Fibroblast of the conjunctiva (primary cell): Measurements from ENCODE around the gene LYRM1.
"Not testable (repeated sequence)": the region's sequence is repeated elsewhere in the genome, so short reads cannot be mapped to it uniquely, and the experiment has no call there.

Experiments used
- DNase-seq: peaks from one replicate; pipeline ENCODE4 v3.0.0-alpha.2; 2010; ENCODE audit warnings: low read depth

Gene LYRM1, protein sequence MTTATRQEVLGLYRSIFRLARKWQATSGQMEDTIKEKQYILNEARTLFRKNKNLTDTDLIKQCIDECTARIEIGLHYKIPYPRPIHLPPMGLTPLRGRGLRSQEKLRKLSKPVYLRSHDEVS

DNA sequence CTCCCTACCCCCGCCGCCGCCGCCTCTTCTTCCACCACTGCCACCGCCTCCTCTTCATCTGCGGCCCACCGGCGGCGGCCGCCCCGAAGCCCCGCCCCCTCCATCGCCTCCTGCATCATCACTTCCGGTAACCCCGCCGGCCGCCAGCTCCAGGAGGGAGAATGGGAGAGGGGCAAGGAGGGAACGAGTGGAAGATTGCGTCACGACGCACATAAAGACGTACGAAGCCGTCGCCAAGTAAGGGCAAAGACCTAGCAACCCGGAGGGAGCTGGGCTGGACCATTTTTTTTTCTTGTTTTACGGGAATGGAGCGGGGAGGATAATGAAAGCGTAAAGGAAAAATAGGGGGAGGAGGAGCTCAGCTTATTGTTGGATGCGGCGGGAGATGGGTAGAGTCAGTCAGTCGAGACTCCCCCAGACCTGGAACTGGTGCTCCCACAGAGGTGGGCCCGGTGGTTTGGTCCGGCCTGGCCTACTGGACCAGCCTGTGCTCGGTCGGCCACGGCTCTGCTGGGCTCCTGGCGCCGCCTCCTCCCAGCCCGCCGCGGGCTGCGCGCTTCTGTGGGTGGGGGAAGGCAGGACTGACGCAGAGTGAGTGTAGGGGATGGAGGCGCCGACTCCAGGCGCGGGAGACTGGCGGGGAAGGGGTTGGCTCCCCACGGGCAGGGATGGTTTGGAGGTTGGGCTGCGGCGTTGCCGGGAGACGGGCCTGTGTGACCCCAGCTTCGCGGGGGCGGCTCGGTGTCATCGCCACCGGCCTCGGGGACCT is at the start of gene LYRM1, which contains the start of gene DCUN1D3:
Gene LYRM1, plus strand, starts transcription at position 473 of the 769 bp plus-strand sequence. CDS start 14,785 bp downstream, outside the sequence.
Gene DCUN1D3, minus strand, starts transcription at position 60 of the 769 bp plus-strand sequence. CDS start 37,820 bp downstream, outside the sequence.
- peak; percentile 99 for DNase-seq

DNA sequence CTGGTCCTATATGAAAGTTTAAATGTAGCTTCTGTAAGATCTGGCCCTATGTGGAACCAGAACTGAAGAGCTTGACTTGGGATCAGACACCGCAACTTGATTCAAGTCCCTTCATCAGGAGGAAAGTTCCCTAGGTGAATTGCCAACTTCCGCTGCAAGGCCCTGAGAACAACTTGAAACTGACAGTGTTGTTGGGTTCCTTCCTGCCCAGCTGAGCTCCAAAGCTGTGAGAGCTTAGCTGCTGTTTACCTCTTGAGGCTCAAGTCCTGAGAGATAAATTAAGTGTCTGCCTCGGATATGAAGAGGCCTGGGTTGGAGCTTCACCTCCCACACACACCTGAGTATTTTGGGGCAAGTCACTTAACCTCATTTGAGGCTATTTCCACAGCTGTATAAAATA is 49.6 kb upstream of the LYRM1 start:
- DNase-seq = no peak

DNA sequence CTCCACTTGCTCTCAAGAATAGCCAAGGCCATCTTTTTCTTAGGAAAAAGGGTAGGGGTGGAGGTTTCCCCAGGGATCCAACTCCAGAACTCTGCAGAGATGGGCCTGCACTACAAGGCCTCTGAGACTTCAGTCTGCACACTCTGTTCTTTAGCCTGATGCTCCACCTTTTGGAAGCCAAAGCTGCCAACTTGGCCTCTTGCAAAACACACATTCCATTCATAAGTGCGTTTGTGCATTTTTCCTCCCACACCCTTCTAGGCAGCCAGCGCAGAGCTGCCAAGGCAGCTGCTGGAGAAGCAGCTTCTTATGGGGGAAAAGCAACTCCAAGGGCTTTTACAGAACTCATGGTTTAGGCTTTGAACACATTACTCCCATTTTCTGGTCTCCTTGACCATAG is 49.0 kb upstream of the LYRM1 start:
- peak; percentile 97 for DNase-seq

DNA sequence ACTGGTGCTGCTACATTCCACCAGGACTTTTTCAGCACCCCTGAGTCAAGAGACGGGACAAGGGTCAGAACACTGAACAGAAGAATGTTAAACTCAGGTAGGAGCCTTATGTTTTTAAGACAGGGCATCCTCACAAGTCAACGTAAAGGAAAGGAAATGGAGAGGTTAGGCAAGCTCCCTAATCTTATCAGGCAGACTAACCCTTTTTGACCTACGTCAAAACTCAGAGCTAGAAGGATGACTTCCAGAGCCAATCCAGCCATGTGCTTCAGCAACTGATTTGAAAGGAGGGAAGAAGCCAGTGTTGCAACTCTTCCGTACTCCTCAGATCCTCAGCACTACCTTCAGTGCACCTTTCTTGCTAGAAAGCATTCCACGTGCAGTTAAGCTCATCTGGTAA is 47.4 kb upstream of the LYRM1 start:
- no peak for DNase-seq

DNA sequence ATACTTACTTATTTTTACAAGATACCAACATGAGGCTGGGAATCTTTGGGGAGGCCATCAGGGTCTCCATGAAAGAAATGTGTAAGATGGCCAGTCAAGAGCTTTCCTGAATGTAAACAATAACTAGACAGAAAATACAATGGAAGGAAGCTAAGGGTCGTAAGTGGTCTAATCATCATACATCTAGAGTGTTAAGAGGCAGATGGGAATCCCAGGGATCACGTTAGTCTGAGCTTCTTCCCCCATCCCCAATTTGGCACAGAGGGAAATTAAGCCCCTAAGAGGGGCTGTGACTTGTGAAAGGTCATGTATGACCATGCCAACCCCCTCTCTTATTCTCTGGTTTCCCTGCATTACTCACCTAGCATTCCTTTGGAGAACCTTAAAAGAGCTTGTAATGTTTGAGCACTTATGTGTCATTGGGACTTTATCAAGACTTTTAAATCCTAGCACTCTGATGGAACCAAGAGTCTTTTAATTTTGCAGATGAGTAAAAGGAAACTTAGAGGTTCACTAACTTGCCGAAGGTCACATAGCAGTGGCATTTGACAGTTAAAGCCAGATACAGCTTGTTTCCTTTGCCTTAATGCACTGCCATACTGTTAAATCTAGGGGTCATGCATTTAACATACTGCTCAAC is 46.5 kb upstream of the LYRM1 start:
- DNase-seq = no peak

DNA sequence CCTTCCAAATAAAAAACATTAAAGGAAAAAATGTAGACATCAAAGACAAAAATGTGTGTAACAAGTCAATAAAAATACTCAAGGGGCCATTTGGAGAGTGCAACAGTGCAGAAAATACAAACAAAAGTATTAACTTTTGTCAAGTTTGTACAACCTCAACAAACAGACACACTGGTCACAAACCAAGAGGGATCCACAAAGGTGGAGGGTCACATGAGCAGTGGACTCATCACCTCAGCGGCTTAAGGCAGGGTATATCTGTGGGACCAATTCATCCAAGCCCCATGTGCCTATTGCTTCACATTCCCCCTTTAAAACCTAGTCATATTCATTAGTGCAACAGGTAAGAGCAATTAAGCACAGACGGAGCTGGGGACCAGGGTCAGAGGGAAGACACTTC is 45.6 kb upstream of the LYRM1 start:
- no peak for DNase-seq

DNA sequence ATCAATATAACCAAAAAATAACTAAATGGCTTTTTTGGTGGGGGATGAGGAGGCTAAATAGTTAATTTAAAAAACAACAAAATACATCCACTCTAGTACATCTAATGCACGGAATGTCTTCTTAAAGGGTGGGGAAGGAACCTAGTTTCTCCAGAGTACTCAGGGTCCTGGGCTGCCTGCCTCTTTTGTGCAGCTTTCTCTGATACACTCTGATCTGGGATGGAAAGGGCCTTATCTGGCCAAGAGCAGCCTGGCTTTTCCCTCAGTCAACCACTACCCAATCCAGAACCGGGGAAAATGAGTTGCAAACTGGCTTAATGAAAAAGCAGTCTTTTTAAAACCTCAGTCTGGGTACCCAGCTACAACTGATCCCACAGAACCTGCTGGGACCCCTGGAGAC is 43.3 kb upstream of the LYRM1 start:
- DNase-seq = no peak

DNA sequence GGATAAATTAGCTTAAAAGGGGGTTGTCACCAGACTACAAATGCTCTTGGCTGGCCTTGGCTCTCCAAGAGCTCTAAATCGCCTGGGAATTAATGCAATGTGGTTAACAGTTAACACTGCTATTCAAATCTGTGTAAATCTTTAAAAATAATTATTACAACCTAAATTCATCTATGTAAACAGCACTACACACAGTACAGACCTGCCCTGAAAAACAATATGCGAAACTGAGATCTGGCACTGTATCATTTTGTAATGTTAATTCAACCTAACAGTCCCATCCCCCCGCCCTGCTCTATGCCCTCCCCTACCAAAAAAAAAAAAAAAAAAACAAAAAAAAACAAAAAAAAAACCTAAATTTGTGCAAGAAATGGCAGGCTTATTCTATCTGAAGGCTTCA is 41.3 kb upstream of the LYRM1 start:
- DNase-seq = no peak

DNA sequence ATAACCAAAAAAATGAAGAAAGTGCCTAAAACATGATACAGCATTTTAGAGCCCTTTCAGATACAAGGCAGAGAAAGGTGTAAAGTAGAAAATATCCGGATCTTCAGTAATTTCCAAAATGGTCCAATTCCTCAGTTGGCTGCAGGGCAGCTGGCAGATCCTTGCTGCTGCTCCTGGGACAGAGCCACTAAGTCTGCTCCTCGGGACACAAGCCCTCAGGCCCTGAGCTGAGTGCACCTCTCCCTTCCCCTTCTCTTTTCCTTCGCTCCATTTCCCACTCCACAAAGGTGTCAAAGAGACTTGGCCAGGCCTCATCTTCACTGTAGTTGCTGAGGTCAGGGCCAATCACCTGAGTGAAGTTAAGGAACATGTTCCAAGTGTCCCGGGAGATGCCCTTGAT is 40.9 kb upstream of the LYRM1 start:
- DNase-seq = no peak

DNA sequence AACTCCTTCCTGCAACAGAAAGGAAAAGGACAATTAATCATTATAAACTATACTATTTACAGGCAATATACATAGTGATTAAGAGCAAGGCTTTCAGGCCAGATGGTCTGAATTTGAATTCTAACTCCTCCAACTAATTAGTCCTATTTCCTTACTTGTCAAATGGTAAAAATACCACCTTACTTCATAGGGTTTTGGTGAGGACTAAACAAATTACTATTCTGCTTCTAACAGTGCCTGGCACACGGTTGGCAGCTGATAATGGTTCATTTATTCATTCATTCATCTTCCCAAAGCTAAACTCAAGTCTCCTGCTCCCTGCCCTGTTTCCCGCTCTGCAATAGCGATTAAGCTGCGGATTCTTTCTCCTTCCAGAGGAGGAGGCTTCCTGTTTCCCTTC is 40.2 kb upstream of the LYRM1 start:
- no peak for DNase-seq

DNA sequence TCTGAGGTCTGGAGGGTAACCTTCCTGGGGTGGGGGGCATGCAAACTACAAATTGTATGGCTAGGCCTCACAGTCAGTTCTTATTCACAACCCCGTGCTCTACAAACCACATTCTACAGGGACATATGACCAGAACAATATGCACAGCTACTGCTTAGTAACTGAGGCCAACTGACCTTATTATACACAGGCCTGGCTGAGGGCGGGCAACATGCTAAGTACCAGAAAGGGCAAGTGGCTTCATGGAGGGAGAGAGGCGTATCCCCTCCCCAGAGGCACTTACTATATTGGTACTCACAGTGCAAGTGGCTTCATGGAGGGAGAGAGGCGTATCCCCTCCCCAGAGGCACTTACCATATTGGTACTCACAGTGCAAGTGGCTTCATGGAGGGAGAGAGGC is 39.6 kb upstream of the LYRM1 start:
- DNase-seq = not testable (repeated sequence)

DNA sequence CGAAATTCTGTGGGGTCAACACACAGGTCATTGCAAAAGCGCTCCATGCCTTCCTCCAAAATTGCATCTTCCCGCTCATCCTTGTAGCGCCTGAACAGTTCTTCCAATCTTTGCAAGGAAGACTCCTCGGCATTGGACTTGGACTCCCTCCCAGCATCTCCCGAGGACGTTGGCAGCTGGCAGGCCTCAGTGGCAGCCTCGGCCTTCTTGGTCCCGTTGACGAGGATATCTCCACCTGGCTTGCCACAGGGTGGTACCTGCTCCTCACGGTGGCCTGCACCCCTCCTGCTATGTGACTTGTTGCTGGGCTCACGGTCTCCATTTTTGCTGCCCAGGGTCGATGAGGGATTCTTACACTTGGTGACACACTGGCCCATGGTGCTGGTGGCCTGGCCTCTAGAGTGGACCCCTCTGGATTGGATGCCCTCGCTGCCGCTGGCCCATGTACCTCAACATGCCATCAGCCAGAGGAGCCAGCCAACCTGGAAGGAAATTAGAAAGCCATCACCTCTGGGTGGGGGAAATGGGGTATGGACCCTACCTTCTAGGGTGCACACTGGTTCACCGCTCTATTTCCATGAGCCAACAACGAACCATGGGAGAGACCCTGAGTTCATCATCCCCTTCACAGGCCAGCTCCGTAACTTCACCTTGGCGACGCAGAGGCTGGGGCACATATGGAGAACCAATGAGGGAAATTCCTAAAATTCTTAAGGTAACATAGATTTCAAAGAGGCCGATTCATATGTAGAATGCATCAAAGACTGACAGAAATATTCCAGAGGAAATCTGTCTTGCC is 38.2 kb upstream of the LYRM1 start:
- no peak for DNase-seq

DNA sequence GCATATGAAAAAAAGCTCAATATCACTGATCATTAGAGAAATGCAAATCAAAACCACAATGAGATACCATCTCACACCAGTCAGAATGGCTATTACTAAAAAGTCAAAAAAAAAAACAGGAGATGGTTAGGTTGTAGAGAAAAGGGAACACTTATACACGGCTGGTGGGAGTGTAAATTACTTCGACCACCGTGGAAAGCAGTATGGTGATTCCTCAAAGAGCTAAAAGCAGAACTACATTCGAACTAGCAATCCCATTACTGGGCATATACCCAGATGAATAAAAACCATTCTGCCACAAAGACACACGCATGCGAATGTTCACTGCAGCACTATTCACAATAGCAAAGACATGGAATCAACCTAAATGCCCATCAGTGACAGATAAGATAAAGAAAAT is 36.2 kb upstream of the LYRM1 start:
- not testable (repeated sequence) for DNase-seq

DNA sequence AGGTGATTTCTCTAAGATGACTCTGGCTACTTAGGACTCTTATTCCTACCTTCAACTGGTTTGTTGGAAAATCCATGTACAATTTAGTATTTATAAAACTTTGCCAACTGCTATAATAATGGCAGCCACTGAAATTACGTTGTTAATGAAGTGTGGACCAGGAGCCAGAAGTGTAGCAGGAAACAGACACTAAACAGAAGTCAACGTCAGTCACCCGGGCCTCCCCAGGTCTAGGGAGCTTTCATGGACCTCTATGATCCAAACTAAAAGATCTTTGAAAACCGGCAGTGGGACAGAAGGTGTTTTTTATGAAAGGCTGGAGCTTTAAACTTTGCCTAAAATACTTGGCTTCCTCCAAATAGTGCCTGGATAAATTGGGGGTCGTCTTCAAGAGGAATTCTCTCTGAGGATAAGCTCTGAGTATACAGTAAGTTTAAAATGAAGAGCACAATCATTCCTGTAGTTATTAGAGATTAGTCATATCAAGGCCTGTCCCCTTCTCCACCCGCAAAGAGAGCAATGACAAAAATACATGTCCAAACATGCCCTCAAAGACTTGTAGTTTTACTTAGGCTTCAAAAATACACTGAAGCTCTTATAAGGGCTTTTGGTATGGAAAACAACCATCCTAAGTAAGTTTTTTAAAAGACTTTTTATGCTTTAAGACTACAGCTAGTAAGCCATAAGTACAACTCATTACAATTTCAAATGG is 35.0 kb upstream of the LYRM1 start:
- no peak for DNase-seq

DNA sequence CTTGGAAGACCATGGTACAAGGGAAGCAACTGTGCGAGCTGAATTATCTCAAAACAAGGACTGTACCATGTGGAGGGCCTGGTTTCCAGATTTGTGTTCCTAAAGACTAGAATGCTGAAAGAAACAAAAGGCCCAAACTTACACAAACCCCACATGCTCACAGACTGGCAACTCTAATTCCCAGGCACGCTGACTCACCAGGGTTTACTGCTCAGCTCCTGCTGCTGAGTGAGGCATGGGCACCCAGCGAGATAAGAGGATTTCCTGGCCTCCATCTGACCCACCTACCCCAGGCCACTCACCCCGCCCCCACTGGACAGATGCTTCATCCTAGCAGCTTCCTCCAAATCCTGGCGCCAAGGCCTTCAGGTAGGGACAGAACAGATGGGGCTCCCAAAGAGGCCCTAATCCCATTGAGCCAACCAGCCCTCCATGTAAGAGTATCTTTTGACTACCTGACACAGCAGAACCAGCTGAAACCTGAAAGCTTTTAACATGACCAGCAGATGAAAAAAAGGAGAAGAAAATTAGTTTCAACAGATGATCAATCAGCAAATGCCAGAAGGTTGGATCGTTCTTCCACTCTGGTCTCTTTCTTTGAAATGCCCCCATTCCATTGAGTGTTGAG is 34.3 kb upstream of the LYRM1 start:
- peak; percentile 49 for DNase-seq

DNA sequence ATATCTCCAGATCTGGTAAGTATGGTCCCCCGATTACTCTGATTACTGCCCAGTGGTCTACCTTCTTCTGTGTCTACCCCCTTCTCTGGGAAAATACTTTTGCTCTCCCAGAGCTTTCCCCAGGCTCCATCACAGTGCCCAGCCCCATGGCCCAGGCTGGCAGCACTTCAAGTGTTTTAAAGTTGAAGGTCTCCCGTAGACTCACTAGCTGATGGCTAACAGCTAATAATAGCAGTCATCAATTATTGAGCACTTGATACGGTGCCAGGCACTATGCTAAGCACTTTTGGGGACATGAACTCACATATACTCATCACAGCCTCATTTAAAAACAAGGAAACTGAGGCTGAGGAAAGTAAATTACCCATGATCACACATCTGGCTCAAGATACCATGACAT is 33.8 kb upstream of the LYRM1 start:
- DNase-seq = no peak

DNA sequence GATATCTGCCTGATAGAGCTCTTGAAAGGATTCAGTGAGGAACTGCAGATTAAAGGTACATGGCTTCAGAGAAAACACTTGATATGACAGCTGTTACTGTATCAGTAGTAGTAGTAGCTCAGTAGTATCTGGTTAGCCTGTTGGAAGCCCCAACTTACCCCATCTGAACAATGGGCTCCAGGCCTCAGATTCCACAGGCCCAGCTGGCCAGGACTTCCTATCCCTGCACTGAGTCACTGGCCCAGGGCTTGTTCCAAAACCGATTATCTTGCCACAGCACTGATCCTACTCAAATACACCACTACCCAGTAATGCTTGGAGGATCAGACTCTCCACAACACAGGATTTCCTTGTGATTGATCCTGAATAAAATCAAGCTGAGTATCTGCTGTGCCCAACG is 33.0 kb upstream of the LYRM1 start:
- DNase-seq = no peak

DNA sequence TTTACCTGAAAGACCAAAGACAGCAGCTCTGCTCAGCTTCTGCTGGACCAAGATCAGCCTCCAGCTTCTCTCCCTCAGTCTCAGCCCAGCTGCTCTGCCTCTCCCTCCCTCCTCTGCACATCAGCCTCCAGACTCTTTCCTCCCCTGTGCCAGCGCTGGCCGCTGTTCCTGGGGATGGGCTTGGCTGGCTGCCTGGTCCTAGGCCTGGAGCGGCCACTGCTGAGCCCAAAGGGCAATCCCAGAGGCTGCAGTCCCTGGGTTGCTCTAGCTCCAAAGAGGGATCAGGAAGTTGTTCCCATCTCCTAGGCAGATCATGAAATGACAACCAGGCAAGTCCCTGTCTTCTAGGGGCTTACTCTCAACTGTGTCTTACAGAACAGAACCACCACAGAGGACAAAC is 31.7 kb upstream of the LYRM1 start:
- DNase-seq = peak; percentile 50

DNA sequence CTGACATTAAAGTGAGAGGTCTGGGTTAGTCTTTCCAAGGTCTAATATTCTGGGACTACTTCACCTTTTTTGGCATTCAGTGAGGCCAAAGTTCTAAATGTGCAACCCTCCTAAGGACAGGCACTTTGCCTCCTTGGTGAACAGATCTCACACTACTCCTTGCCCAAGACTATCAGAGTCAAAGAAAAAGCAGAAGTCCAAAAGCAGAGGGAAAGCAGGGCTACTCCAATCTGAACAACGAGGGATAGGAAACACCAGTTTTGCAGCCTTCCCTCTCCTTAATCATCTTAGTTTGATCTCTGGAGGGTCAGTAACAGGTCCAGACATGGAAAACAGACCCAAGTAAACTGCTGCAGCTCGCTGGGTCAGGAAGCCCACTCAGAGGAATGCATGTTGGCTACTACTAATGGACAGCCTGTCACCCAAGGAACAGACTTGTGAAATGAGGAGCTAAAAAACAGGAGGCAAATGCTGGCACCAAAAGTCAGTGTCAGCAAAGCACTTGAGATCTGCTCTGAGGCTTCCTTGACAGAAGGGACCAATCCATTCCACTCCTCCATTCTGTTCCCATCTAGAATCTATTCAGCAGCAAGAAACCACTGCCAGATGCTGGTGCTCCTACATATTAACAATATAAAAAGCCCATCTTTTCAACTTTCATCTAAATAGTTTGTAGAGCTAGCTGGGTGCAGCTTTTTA is 30.3 kb upstream of the LYRM1 start:
- no peak for DNase-seq

DNA sequence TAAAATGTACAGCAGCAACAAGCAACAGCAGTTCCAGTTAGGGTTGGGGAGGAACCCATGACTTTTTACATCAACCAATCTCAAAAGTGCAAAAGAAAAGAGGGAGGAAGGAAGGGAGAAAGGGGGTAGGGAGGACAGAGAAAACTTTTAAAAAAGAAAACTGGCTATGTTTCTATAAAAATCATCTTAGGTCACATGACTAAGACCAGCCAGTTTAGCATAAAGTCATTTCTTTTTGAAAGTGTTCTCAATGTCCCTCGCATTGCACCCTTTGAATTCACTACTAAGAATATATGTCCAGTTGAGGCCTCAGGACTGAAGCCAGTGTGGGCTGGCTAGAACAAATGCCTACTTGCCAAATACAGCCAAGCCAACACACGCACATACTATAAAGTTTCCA is 29.3 kb upstream of the LYRM1 start:
- no peak for DNase-seq
